ENCODE data around the gene PHTF1.
"Not testable (repeated sequence)": the region's sequence is repeated elsewhere in the genome, so short reads cannot be mapped to it uniquely, and the experiment has no call there.

PHTF1 gene

DNA sequence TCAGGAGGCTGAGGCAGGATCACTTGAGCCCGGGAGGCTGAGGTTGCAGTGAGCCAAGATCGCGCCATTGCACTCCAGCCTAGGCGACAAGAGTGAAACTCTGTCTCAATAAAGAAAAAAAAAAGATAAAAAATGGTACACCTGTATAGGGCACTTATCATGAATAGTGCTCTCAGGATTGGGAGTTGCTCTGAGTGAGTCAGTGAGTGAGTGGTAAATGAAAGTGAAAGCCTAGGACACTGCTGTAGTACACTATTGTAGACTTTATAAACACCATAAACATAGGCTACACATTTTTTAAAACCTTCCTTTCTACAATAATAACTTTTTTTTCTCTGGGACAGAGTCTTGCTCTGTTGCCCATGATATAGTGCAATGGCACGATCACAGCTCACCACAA lies 16.8 kb downstream of the PHTF1 start:
- Histone ChIP-seq H3K4me1 (no peaks in the 10 kb centered on the region), H3K27ac (no peak overlapping the region), H3K36me3 (peaks cover 7 to 16% (median 8%) of the 10 kb centered on the region in 3 donors), H3K4me3 (no peak overlapping the region), H3K9me3 (no peaks in the 10 kb centered on the region), H3K27me3 (no peaks in the 10 kb centered on the region)
- no peak for DNase-seq
- intact Hi-C loops (cut with DNase I; ENCODE audit: low total_unique reads): no loop called here
- TF ChIP-seq, protein P1, sequence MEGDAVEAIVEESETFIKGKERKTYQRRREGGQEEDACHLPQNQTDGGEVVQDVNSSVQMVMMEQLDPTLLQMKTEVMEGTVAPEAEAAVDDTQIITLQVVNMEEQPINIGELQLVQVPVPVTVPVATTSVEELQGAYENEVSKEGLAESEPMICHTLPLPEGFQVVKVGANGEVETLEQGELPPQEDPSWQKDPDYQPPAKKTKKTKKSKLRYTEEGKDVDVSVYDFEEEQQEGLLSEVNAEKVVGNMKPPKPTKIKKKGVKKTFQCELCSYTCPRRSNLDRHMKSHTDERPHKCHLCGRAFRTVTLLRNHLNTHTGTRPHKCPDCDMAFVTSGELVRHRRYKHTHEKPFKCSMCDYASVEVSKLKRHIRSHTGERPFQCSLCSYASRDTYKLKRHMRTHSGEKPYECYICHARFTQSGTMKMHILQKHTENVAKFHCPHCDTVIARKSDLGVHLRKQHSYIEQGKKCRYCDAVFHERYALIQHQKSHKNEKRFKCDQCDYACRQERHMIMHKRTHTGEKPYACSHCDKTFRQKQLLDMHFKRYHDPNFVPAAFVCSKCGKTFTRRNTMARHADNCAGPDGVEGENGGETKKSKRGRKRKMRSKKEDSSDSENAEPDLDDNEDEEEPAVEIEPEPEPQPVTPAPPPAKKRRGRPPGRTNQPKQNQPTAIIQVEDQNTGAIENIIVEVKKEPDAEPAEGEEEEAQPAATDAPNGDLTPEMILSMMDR (IDR thresholded peaks at IDR 0.05): no peak

DNA sequence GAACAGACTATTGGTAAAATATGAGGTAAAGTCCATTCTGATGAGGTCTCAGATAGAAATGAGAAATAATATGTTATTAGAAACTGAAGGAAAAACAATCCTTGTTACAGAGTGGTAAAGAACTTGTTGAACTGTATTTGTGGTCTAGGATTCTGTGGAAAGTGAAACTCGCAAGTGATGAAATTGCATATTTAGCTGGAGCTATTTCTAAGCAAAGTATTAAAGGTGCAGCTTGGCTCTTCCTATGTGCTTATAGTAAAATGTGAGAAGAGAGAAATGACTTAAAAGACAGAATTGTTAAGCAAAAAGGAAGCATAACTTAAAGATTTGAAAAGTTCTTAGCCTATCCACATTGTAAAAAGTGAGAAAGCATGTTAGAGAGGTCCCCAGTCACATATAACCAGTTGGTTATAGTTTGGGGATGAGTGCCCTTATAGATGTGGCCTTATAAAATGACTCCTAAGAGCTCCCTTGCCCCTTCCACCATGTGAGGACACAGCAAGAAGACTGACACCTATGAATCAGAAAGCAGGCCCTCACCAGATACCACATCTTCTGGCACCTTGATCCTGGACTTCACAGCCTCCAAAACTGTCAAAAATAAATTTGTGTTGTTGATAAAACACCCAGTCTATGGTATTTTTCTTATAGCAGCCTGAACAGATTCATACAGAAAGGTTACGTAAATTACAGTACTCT lies 24.8 kb downstream of the PHTF1 start:
- no peak for DNase-seq
- no peak overlapping the region for H3K27ac ChIP-seq
- H3K4me3 ChIP-seq: no peak overlapping the region
- TF ChIP-seq, protein P1 (IDR thresholded peaks at IDR 0.05): no peak
- H3K27me3 ChIP-seq: no peaks in the 10 kb centered on the region
- intact Hi-C loops (cut with DNase I; ENCODE audit: low total_unique reads): no loop called here
- no peaks in the 10 kb centered on the region for H3K4me1 ChIP-seq
- H3K36me3 ChIP-seq: peaks cover 16 to 28% (median 25%) of the 10 kb centered on the region in 3 donors
- no peaks in the 10 kb centered on the region for H3K9me3 ChIP-seq

DNA sequence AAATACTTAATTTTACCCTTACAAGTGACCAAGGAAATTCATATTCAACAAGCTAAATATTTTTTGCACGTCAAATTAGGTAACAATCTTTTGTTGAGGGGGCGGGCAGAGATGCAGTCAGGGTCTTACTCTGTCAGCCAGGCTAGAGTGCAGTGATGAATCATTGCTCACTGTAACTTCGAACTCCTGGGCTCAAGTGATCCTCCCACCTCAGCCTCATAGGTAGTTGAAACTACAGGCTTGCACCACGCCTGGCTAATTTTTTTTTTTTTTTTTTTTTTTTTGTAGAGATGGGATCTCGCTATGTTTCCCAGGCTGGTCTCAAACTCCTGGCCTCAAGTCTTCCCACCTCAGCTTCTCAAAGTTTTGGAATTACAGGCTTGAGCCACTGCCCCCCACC lies 26.5 kb downstream of the PHTF1 start:
- TF ChIP-seq, protein P1 (IDR thresholded peaks at IDR 0.05): no peak
- H3K36me3 ChIP-seq: peaks cover 11 to 23% (median 21%) of the 10 kb centered on the region in 3 donors
- DNase-seq: no peak
- no peaks in the 10 kb centered on the region for H3K9me3 ChIP-seq
- H3K4me1 ChIP-seq: no peaks in the 10 kb centered on the region
- no peak overlapping the region for H3K27ac ChIP-seq
- intact Hi-C loops (cut with DNase I; ENCODE audit: low total_unique reads): no loop called here
- no peak overlapping the region for H3K4me3 ChIP-seq
- no peaks in the 10 kb centered on the region for H3K27me3 ChIP-seq

DNA sequence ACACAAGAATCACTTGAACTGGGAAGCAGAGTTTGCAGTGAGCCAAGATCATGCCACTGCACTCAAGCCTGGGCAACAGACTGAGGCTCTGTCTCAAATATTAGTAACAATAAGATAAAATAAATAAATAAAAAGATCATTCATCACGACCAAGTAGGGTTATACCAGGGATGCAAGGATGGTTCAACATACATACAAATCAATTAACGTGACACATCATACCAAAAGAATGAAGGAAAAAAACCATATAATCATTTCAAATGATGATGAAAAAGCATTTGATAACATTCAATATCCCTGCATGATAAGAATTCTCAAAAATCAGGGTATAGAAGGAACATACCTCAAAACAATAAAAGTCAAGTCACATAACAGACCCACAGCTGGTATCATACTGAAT lies 38.3 kb downstream of the PHTF1 start:
- Histone ChIP-seq H3K27ac (no peak overlapping the region), H3K4me3 (no peak overlapping the region), H3K27me3 (no peaks in the 10 kb centered on the region), H3K36me3 (peaks cover 38 to 43% (median 39%) of the 10 kb centered on the region in 3 donors), H3K4me1 (no peaks in the 10 kb centered on the region), H3K9me3 (no peaks in the 10 kb centered on the region)
- TF ChIP-seq, protein P1 (IDR thresholded peaks at IDR 0.05): no peak
- intact Hi-C loops (cut with DNase I; ENCODE audit: low total_unique reads): no loop called here
- DNase-seq: no peak

DNA sequence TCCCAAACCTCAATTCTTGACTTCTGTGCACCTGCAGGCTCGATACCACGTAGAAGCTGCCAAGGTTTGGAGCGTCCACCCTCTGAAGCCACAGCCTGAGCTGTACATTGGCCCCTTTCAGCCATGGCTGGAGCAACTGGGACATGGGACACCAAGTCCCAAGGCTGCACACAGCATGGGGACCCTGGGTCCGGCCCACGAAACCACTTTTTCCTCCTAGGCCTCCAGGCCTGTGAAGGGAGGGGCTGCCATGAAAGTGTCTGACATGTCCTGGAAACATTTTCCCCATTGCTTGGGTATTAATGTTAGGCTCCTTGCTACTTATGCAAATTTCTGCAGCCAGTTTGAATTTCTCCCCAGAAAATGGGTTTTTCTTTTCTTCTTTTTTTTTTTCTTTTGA lies 40.7 kb downstream of the PHTF1 start:
- H3K9me3 ChIP-seq; H3K4me3 ChIP-seq; H3K27ac ChIP-seq; H3K4me1 ChIP-seq; intact Hi-C loops (cut with DNase I; ENCODE audit: low total_unique reads); H3K27me3 ChIP-seq; DNase-seq: not testable (repeated sequence)
- peaks cover 23 to 33% (median 30%) of the 10 kb centered on the region in 3 donors for H3K36me3 ChIP-seq

DNA sequence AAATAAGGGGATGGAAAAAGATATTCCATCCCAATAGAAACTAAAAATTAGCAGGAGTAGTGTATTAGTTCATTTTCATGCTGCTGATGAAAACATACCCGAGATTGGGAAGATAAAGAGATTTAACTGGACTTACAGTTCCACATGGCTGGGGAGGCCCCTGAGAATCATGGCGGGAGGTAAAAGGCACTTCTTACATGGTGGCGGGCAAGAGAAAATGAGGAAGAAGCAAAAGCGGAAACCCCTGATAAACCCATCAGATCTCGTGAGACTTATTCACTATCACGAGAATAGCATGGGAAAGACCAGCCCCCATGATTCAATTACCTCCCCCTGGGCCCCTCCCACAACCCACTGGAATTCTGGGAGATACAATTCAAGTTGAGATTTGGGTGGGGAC lies 41.8 kb downstream of the PHTF1 start:
- H3K4me3 ChIP-seq; H3K4me1 ChIP-seq; H3K27me3 ChIP-seq; H3K27ac ChIP-seq; intact Hi-C loops (cut with DNase I; ENCODE audit: low total_unique reads); H3K9me3 ChIP-seq; DNase-seq: not testable (repeated sequence)
- peaks cover 23 to 34% (median 33%) of the 10 kb centered on the region in 3 donors for H3K36me3 ChIP-seq
